HCT116 (cell line): ENCODE results near the gene UMOD.

Experiments used
- CTCF ChIP-seq, 3 experiments: fragments of 200-600 bp in 1 of 3; sonication (generic) in 1 of 3; IDR thresholded peaks in 2 of 3; conservative IDR thresholded peaks in 1 of 3; 2 replicates each; pipeline ENCODE4 v1.5.1; 2012 to 2017; ENCODE audit warnings: low read depth in 2 of 3, low read length in 2 of 3, antibody characterized with exemption in 1 of 3, borderline replicate concordance in 1 of 3, control low read depth in 1 of 3, mild to moderate bottlenecking in 1 of 3, mixed read lengths in 1 of 3, mixed run types in 1 of 3, moderate library complexity in 1 of 3; ENCODE audit not compliant: insufficient read depth in 1 of 3
- EGR1 ChIP-seq: IDR thresholded peaks from 2 replicates; pipeline ENCODE4 v1.6.1; 2012; ENCODE audit warnings: low read depth
- EZH2 ChIP-seq: fragments of 200-600 bp; sonication (generic); IDR thresholded peaks from 2 replicates; pipeline ENCODE4 v1.6.1; 2017; ENCODE audit warnings: antibody characterized with exemption, mixed run types
- JUND ChIP-seq: IDR thresholded peaks from 2 replicates; pipeline ENCODE4 v1.6.1; 2012
- POLR2A ChIP-seq: IDR thresholded peaks from 2 replicates; pipeline ENCODE4 v1.7.0; 2011; ENCODE audit warnings: borderline replicate concordance; ENCODE audit not compliant: insufficient read depth, insufficient read length; ENCODE audit errors: extremely low read depth
- POLR2AphosphoS5 ChIP-seq: IDR thresholded peaks from 2 replicates; pipeline ENCODE4 v1.6.1; 2011; ENCODE audit warnings: mild to moderate bottlenecking, low read depth, low read length, moderate library complexity
- RAD21 ChIP-seq: IDR thresholded peaks from 2 replicates; pipeline ENCODE4 v1.6.1; 2012; ENCODE audit warnings: low read depth, mild to moderate bottlenecking
- TF ChIP-seq, protein P1 (sequence below): IDR thresholded peaks from 2 replicates; pipeline ENCODE4 v1.6.1; 2012
- TF ChIP-seq, protein P2 (sequence below): IDR thresholded peaks from 2 replicates; pipeline ENCODE4 v1.6.1; 2012; ENCODE audit warnings: low read depth

DNA sequence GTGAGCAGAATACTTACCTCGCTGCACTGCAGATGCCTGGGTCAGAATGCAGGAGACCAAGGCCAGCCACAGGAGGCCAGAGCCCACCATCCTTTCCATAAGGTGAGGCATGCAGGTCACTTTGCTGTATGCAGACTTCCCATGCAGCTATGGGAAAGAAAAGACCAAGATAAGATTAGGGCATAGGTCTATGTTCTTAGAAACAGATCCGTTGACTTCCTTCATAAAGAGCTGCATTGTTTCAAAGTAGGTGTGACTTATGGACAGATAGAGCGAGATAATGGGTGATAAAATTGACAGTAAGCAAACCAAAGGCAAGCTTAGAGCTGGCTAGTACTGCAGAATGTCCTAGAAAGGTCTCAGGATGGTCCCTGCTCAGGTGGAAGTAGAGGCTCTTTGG is 26.2 kb downstream of the UMOD start:
- no peak for TF ChIP-seq EZH2
- no peak for TF ChIP-seq POLR2AphosphoS5
- TF ChIP-seq RAD21 = no peak
- TF ChIP-seq, protein P1, sequence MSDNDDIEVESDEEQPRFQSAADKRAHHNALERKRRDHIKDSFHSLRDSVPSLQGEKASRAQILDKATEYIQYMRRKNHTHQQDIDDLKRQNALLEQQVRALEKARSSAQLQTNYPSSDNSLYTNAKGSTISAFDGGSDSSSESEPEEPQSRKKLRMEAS = no peak
- no peak for TF ChIP-seq POLR2A
- TF ChIP-seq CTCF (IDR thresholded peaks at IDR 0.05 in 2 of 3, conservative IDR thresholded peaks at IDR 0.05 in 1 of 3; ENCODE audit: borderline replicate concordance in 1 of 3, insufficient read depth in 1 of 3, low read depth in 2 of 3, low read length in 2 of 3) = no peak
- no peak for TF ChIP-seq JUND
- TF ChIP-seq EGR1 = no peak
- TF ChIP-seq, protein P2, sequence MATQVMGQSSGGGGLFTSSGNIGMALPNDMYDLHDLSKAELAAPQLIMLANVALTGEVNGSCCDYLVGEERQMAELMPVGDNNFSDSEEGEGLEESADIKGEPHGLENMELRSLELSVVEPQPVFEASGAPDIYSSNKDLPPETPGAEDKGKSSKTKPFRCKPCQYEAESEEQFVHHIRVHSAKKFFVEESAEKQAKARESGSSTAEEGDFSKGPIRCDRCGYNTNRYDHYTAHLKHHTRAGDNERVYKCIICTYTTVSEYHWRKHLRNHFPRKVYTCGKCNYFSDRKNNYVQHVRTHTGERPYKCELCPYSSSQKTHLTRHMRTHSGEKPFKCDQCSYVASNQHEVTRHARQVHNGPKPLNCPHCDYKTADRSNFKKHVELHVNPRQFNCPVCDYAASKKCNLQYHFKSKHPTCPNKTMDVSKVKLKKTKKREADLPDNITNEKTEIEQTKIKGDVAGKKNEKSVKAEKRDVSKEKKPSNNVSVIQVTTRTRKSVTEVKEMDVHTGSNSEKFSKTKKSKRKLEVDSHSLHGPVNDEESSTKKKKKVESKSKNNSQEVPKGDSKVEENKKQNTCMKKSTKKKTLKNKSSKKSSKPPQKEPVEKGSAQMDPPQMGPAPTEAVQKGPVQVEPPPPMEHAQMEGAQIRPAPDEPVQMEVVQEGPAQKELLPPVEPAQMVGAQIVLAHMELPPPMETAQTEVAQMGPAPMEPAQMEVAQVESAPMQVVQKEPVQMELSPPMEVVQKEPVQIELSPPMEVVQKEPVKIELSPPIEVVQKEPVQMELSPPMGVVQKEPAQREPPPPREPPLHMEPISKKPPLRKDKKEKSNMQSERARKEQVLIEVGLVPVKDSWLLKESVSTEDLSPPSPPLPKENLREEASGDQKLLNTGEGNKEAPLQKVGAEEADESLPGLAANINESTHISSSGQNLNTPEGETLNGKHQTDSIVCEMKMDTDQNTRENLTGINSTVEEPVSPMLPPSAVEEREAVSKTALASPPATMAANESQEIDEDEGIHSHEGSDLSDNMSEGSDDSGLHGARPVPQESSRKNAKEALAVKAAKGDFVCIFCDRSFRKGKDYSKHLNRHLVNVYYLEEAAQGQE = no peak
